COLO668 (cell line): ENCODE results near the gene CYP20A1.
"Not testable (repeated sequence)": the region's sequence is repeated elsewhere in the genome, so short reads cannot be mapped to it uniquely, and the experiment has no call there.

Experiments used
- DNase-seq: peaks from one replicate; lab custom pipeline; 2025; ENCODE audit not compliant: unreplicated experiment; lab: John Stamatoyannopoulos, UW

Gene CYP20A1

DNA sequence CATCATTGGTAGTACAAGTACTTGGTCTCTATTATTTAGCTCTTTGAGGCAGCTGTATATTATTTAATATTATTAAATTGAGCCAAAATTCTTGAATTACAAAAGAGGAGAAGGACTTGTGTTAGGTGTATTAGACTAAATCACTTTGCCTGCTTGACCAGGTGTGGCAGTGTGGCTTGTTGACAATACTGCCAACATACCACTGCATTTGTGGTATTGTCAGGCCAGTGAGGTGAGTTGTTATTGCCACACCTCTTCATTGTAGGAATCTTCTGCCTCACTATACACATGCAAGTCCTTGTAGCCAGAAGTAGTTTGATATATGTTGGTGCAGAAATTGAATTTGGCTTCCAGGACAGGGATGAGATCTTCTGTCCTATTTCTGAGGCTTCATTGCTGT lies 40.5 kb downstream of the CYP20A1 start:
- no peak for DNase-seq

DNA sequence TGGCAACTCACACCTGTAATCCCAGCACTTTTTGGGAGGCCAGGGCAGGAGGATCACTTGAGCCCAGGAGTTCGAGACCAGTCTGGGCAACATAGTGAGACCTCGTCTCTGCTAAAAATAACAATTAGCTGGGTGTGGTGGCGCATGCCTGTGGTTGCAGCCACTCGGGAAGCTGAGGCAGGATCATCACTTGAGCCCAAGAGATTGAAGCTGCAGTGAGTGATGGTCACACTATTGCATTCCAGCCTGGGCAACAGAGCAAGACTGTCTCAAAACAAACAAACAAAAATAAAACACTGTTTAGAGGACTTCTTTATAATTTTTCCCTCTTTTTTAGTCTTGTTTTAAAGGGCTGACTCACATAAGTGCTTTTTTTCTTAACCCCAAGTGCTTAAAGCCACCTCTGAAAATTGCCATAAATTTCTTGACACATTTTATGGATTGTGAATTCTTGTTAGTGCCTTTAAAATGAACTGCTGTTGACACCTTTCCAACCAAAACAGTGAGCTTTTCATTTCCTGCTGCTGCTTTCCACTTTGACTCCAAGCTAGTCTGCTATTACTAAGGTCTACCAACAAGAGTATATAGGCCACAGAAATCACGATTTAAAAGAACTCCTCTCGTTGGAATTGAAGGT lies 41.7 kb downstream of the CYP20A1 start:
- no peak for DNase-seq

DNA sequence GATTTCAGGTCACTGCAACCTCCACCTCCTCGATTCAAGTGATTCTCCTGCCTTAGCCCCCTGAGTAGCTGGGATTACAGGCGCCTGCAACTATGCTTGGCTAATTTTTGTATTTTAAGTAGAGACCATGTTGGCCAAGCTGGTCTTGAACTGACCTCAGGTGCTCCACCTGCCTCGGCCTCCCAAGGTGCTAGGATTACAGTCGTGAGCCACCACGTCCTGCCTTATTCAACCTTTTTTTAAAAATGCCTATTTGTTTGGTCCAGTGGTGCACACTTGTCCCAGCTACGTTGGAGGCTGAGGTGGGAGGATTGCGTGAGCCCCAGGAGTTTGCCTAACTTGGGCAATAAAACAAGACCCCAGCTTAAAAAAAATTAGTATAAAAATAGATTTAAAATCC lies 43.3 kb downstream of the CYP20A1 start:
- DNase-seq, result no peak

DNA sequence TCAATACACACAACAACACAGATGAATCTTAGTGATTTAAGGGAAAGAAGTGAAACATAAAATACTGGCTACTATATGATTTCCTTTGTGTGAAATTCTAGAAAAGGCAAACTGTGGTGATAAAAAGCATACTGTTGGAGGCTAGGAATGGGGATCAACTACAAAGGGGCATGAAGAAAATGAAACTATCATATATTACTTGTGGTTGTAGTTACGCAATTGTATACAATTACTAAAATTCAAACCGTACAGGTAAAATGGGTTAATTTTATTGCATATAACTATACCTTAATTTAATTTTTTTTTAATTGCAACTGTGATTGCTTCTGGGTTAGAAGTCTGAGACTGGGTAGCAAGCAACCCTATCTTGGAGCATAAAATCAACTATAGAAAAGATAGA lies 47.7 kb downstream of the CYP20A1 start:
- no peak for DNase-seq

GRCh38 chr2:203301667-203302066 lies 62.8 kb downstream of the CYP20A1 start:
- DNase-seq, result no peak

- not testable (repeated sequence) for DNase-seq
These were observed 63.8 kb downstream of the CYP20A1 start for GRCh38 chr2:203302586-203302985.

GRCh38 chr2:203310688-203311436 lies 72.0 kb downstream of the CYP20A1 start:
- DNase-seq, result no peak

GRCh38 chr2:203326356-203326755 lies 87.5 kb downstream of the CYP20A1 start:
- DNase-seq, result no peak

DNA sequence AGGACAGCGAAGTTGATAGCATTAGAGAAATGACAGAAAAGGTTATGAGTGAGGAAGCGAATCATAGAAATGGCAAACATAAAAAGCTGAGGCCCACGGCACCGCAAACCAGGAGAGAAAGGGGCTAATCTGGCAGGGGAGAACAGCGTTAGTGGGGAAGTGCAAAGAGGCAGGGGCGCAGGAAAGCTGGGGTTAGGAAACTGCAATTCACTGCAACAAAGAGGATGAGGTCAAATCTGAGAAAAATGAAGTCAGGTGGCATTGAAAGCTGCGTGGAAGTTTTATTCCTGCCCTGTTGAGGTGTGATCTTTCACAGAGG lies 88.7 kb downstream of the CYP20A1 start:
- DNase-seq, result no peak

GRCh38 chr2:203327901-203328759 lies 89.3 kb downstream of the CYP20A1 start, which contains the start of gene ABI2:
Gene ABI2 (plus strand): TSS chr2:203328394. CDS start chr2:203328515, 121 bp downstream.
- peak; percentile 94 for DNase-seq

DNA sequence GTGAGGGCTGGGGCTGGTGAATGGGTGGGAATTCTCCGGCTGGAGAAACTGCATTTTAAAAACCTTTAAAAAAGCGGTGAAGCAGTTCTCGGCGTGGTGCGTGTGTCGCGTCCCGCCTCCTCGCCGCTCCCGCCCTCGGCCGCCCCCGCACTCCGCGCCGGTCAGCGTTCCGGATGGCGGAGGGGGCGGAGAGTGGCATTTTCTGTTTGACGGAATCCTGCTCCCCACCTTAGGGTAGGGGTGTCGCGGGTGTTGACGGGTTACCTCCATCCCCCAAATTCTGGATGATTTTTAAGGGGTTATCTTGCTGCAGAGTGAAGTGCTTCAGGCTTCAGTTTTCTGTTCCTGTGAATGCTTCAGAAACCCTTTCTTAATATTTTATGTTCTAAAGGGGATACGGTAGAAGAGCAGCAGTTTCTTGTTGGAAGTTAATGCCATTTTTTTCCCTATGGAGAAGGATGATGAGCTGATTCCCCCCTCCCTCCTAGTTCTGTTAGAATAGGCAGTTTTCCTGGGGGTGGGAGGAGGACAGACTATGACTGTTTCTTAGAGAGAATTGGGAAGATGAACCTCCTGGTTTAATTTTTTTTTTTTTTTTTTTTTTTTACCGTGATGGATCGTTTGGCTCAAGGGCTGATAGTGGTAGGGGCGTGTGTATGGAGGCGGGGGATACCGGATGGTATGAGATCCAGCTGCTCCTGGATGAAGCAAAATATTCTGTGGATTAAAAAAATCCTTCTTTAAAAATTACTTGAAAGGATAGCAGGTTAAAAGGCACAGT lies 90.1 kb downstream of the CYP20A1 start:
- DNase-seq, result peak; percentile 57

- DNase-seq, result no peak
These were observed 91.6 kb downstream of the CYP20A1 start for GRCh38 chr2:203330434-203330833.

DNA sequence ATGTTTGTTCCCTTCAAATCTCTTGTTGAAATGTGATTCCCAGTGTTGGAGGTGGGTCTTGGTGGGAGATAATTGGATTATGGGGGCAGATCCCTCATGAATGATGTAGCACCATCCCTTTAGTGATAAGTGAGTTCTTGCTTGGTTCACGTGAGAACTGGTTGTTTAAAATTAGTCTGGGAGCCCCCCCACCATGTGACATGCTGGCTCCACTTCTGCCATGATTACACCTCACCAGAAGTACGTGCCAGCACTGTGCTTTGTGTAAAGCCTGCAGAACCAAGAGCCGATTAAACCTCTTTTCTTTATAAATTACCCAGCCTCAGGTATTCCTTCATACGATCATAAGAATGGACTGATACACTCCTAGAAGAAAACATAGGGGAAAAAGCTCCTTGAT lies 99.5 kb downstream of the CYP20A1 start:
- no peak for DNase-seq

DNA sequence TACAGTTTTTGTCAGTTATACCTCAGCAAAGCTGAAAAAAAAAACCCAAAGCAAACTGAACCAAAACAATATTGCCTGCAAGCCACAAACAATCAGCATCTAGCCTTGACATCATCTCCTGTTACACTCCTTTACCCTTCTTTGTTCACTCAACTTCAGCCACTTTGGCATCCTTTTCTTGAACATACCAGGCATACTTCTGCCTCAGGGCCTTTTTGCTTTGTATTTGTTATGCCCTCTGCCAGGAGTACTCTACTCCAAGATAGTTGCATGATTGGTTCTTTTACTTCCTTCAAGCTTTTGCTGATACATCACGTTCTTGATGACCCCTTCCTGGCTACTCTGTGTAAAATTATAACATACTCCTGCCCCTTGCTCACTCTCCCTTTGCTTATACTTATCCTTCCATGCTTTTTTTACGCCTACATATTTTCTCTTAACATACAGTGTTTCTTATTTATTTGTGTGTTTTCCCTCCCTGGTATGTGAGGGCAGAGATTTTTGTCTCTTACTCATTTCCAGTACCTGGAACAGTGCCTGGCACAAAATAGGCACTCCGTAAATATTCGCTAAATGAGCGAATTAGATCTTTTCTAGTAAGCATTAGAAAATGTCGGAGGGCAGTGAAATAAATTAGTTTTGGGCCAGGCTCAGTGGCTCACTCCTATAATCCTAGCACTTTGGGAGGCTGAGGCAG lies 102.1 kb downstream of the CYP20A1 start:
- no peak for DNase-seq

GRCh38 chr2:203341741-203342310 lies 103.0 kb downstream of the CYP20A1 start:
- no peak for DNase-seq

DNA sequence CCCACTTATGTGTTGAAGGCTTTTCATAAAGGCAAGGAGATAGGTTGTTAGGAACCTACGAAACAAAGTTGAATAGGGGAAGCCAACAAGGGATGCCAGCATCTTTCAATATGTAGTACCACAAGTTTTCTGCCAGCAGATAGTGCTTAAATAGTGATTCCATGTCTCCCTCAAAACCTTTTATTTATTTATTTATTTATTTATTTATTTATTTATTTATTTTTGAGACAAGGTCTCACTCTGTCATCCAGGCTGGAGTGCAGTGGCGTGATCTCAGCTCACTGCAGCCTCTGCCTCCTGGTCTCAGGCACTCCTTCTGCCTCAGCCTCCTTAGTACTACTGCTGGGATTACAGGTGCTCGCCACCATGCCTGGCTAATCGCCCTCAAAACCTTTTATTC lies 103.6 kb downstream of the CYP20A1 start:
- not testable (repeated sequence) for DNase-seq

- no peak for DNase-seq
These were observed 105.8 kb downstream of the CYP20A1 start for GRCh38 chr2:203344667-203345066.

DNA sequence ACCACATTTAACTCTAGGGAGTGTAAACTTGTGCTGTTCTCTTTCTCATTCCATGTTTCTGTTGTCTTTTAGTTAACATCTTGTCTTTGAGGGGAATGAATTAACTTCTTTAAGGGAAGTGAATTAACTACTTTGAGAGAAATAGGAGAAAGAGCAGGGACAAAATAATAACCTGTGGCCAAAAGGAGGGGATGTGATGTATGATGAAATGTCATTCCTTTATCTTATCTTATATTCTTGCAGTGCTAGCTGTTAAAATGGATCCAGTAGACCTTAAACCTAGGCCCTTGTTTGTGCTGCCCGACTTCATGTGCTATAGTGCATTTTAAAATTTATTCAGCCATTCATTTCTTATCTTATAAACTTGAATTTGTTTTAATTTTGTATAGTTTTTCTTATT lies 107.8 kb downstream of the CYP20A1 start:
- no peak for DNase-seq

- no peak for DNase-seq
These were observed 108.6 kb downstream of the CYP20A1 start for GRCh38 chr2:203347375-203347774.

DNA sequence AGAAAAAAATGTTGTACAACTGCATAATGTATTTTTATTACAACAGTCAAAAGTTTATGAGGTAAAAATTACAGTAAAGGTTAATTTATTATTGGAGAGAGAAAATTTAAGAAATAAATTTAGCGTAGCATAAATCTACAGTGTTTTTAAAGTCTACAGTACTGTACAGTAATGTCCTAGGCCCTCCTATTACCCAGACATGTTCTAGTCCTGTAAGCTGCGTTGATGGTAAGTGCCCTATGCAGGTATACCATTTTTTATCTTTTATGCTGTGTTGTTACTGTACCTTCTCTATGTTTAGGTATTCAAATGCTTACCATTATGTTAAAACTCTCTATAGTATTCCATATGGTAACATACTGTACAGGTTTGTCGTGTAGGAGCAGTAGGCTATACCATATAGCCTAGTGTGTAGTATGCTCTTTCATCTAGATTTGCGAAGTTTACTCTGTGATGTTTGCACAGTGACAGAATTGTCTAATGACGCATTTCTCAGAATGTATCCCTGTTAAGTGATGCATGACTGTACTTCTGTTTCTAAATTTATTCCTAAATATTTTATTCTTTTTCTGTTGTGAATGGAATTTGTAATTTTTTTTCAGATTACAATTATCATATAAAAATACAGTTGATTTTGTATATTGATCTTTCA lies 113.9 kb downstream of the CYP20A1 start:
- DNase-seq, result no peak
